Upper lobe of right lung (tissue), 1 donor: ENCODE results near the gene RNF220. TPM values are rescaled to one million over a fixed set of nuclear protein-coding genes. Genes with fewer than 3 reads are reported as not detected.
A peak's percentile ranks its signal among the peaks of the same experiment; 100 is the strongest.

Source experiments
- ATAC-seq: fragments of 200-7000 bp; cut with Tn5 transposase; one replicate; pipeline ENCODE4 v1.9.1; 2020; ENCODE audit warnings: mild to moderate bottlenecking, moderate library complexity
- DNase-seq: peaks from one replicate; pipeline ENCODE4 v3.0.0-alpha.2; 2020
- H3K27ac ChIP-seq: fragments of 200-600 bp; one replicate; pipeline ENCODE4 v1.8.0; 2022
- H3K27me3 ChIP-seq: fragments of 200-600 bp; one replicate; pipeline ENCODE4 v1.8.0; 2022; ENCODE audit warnings: mild to moderate bottlenecking
- H3K36me3 ChIP-seq: fragments of 200-600 bp; one replicate; pipeline ENCODE4 v1.8.0; 2022
- H3K4me1 ChIP-seq: fragments of 200-600 bp; one replicate; pipeline ENCODE4 v1.8.0; 2022
- H3K4me3 ChIP-seq: fragments of 200-600 bp; one replicate; pipeline ENCODE4 v1.8.0; 2022; ENCODE audit warnings: mild to moderate bottlenecking
- H3K9me3 ChIP-seq: fragments of 200-600 bp; one replicate; pipeline ENCODE4 v1.8.0; 2022
- intact Hi-C: fragments of 100-400 bp; cut with DNase I; formaldehyde crosslinking; loops from one replicate; pipeline ENCODE4 v1.11.0; 2022
- total RNA-seq: library from RNA; stranded (reverse); fragmentation: NEBNext Ultra II Directional; extraction: Animal tissue kit (Norgen Biotek cat#: 25700); gene quantifications from one replicate; pipeline ENCODE4 v1.2.1, GENCODE V29; 2021
- TF ChIP-seq, protein P1 (sequence below): fragments of 200-600 bp; IDR thresholded peaks from one replicate; pipeline ENCODE4 v1.8.0; 2022; ENCODE audit warnings: antibody characterized with exemption
- donor health status: DM: no; HTN: yes; CAD: no; lungs with severe emphysema.

The RNF220 gene
- total RNA-seq, 1 donor from 2014 or later = 72.6 TPM

GRCh38 chr1:44401256-44402228 lies 3.5 kb upstream of the RNF220 start:
- TF ChIP-seq, protein P1, sequence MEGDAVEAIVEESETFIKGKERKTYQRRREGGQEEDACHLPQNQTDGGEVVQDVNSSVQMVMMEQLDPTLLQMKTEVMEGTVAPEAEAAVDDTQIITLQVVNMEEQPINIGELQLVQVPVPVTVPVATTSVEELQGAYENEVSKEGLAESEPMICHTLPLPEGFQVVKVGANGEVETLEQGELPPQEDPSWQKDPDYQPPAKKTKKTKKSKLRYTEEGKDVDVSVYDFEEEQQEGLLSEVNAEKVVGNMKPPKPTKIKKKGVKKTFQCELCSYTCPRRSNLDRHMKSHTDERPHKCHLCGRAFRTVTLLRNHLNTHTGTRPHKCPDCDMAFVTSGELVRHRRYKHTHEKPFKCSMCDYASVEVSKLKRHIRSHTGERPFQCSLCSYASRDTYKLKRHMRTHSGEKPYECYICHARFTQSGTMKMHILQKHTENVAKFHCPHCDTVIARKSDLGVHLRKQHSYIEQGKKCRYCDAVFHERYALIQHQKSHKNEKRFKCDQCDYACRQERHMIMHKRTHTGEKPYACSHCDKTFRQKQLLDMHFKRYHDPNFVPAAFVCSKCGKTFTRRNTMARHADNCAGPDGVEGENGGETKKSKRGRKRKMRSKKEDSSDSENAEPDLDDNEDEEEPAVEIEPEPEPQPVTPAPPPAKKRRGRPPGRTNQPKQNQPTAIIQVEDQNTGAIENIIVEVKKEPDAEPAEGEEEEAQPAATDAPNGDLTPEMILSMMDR = no peak
- Histone ChIP-seq H3K4me1 (peaks cover 19% of the 10 kb centered on the region), H3K36me3 (no peaks in the 10 kb centered on the region), H3K27me3 (peaks cover 75% of the 10 kb centered on the region), H3K4me3 (no peak overlapping the region), H3K27ac (no peak overlapping the region), H3K9me3 (no peaks in the 10 kb centered on the region)
- intact Hi-C loops = no loop called here
- DNase-seq = no peak
- ATAC-seq = no peak

- TF ChIP-seq, protein P1 = no peak
- Histone ChIP-seq H3K4me1 (peaks cover 26% of the 10 kb centered on the region), H3K27me3 (peaks cover 91% of the 10 kb centered on the region), H3K36me3 (no peaks in the 10 kb centered on the region), H3K27ac (no peak overlapping the region), H3K9me3 (no peaks in the 10 kb centered on the region), H3K4me3 (peak overlapping the region; percentile 50)
- ATAC-seq (peak; percentile 57), DNase-seq (no peak)
- intact Hi-C loops = no loop called here
Measured at GRCh38 chr1:44405798-44406736, 1.0 kb downstream of the RNF220 start.

DNA sequence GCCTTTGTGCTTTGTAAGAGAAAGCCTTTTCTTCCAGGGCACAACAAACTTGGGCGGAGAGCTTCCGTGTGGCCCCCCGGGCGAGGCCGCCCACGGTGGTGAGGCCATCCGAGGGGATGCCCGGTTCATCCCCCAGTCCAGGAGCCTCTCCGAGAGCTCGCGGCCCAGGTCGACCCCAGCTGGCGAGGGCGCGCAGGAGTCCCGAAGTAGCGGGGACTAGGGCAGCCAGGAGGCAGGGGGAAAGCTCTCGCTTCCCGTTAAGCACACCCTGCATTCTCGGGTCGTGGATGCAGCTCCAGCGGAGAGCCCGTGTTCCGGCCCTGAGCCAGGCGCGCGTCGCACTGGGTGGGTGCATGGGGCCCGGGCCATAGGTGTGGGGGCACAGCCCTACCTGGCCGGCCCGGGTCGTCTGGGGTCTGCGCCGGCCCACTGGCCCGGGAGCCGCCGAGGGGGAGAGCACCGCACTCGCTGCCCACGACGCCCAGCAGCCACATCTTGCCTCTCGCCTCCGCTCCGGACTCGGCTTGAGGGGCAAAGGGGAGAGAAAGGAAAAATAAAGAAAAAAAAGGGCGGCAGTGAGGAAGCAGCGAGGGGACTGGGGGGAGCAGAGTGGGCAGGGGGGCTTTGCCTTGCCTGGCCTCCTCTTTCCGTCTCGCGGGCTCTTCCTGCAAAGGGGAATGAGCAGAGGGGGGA lies 1.8 kb downstream of the RNF220 start:
- DNase-seq (no peak), ATAC-seq (peak; percentile 48)
- no peaks in the 10 kb centered on the region for H3K36me3 ChIP-seq
- H3K9me3 ChIP-seq = no peaks in the 10 kb centered on the region
- peaks cover 26% of the 10 kb centered on the region for H3K4me1 ChIP-seq
- peaks cover 91% of the 10 kb centered on the region for H3K27me3 ChIP-seq
- peak overlapping the region; percentile 50 for H3K4me3 ChIP-seq
- H3K27ac ChIP-seq = no peak overlapping the region
- TF ChIP-seq, protein P1 = no peak
- intact Hi-C loops = no loop called here

GRCh38 chr1:44407430-44408211 lies 2.6 kb downstream of the RNF220 start:
- peaks cover 26% of the 10 kb centered on the region for H3K4me1 ChIP-seq
- peaks cover 91% of the 10 kb centered on the region for H3K27me3 ChIP-seq
- no peak overlapping the region for H3K27ac ChIP-seq
- peak; percentile 34 for ATAC-seq
- intact Hi-C loops = no loop called here
- peak overlapping the region; percentile 50 for H3K4me3 ChIP-seq
- TF ChIP-seq, protein P1 = no peak
- DNase-seq = no peak
- no peaks in the 10 kb centered on the region for H3K36me3 ChIP-seq
- no peaks in the 10 kb centered on the region for H3K9me3 ChIP-seq
